Neural progenitor cell (in vitro differentiated cells): ENCODE measurements around the gene TRABD2B. TPM values are rescaled to one million over a fixed set of nuclear protein-coding genes. Genes with fewer than 3 reads are reported as not detected.

Source experiments
- DNase-seq: peaks from one replicate; pipeline ENCODE4 v3.0.0-alpha.2; 2016; ENCODE audit warnings: low spot score
- H2AFZ ChIP-seq: fragments of 200-600 bp; sonication (generic); replicated peaks from 2 replicates; pipeline ENCODE4 v1.6.1; 2016; ENCODE audit warnings: antibody characterized with exemption
- H3F3A ChIP-seq: fragments of 200-600 bp; sonication (generic); 2 replicates; pipeline ENCODE4 v1.6.1; 2016; ENCODE audit warnings: antibody characterized with exemption, low read depth
- H3K27ac ChIP-seq: fragments of 200-600 bp; sonication (generic); 2 replicates; pipeline ENCODE4 v1.5.1; 2016; ENCODE audit warnings: mild to moderate bottlenecking
- H3K27me3 ChIP-seq: fragments of 200-600 bp; sonication (generic); 2 replicates; pipeline ENCODE4 v1.6.1; 2016; ENCODE audit warnings: mild to moderate bottlenecking, moderate library complexity
- H3K36me3 ChIP-seq: fragments of 200-600 bp; sonication (generic); 2 replicates; pipeline ENCODE4 v1.5.1; 2016
- H3K4me1 ChIP-seq: fragments of 200-600 bp; sonication (generic); 2 replicates; pipeline ENCODE4 v1.6.1; 2016; ENCODE audit warnings: mixed run types
- H3K4me2 ChIP-seq: fragments of 200-600 bp; sonication (generic); 2 replicates; pipeline ENCODE4 v1.6.1; 2016
- H3K4me3 ChIP-seq: fragments of 200-600 bp; sonication (generic); 2 replicates; pipeline ENCODE4 v1.5.1; 2016
- H3K79me2 ChIP-seq: fragments of 200-600 bp; sonication (generic); 2 replicates; pipeline ENCODE4 v1.6.1; 2016; ENCODE audit warnings: low read depth
- H3K9ac ChIP-seq: fragments of 200-600 bp; sonication (generic); 2 replicates; pipeline ENCODE4 v1.6.1; 2016
- H3K9me3 ChIP-seq: fragments of 200-600 bp; sonication (generic); 2 replicates; pipeline ENCODE4 v1.5.1; 2016; ENCODE audit warnings: low read depth
- H4K20me1 ChIP-seq: fragments of 200-600 bp; sonication (generic); 2 replicates; pipeline ENCODE4 v1.6.1; 2016; ENCODE audit warnings: low read depth
- H3K27ac Mint-ChIP-seq: 3 replicates; pipeline ENCODE4 v1.8.0; 2021; ENCODE audit warnings: mixed read lengths
- H3K27me3 Mint-ChIP-seq: 2 replicates; pipeline ENCODE4 v1.8.0; 2022; ENCODE audit warnings: low read depth, mild to moderate bottlenecking, inconsistent platforms, moderate library complexity, mixed read lengths; ENCODE audit not compliant: insufficient read depth
- H3K36me3 Mint-ChIP-seq: 3 replicates; pipeline ENCODE4 v1.8.0; 2021; ENCODE audit warnings: mixed read lengths
- H3K4me1 Mint-ChIP-seq: 3 replicates; pipeline ENCODE4 v1.8.0; 2021; ENCODE audit warnings: mixed read lengths
- H3K4me3 Mint-ChIP-seq: 3 replicates; pipeline ENCODE4 v1.8.0; 2021; ENCODE audit warnings: mild to moderate bottlenecking, moderate library complexity, mixed read lengths
- H3K9me3 Mint-ChIP-seq: 3 replicates; pipeline ENCODE4 v1.8.0; 2020; ENCODE audit warnings: mixed read lengths
- EZH2 ChIP-seq: fragments of 200-600 bp; sonication (generic); IDR thresholded peaks from 2 replicates; pipeline ENCODE4 v1.6.1; 2017; ENCODE audit warnings: antibody characterized with exemption, mild to moderate bottlenecking, moderate library complexity
- EZH2phosphoT487 ChIP-seq: fragments of 200-600 bp; sonication (generic); IDR thresholded peaks from 2 replicates; pipeline ENCODE4 v1.6.1; 2017; ENCODE audit warnings: antibody characterized with exemption
- total RNA-seq: library from RNA; depleted of rRNA; stranded (reverse); fragments of >200 nt; gene quantifications from 2 replicates; pipeline ENCODE4 v1.2.3, GENCODE V29; 2015; ENCODE audit warnings: low replicate concordance
- TF ChIP-seq, protein P1 (sequence below): fragments of 200-600 bp; sonication (generic); IDR thresholded peaks from 2 replicates; pipeline ENCODE4 v1.5.1; 2017; ENCODE audit warnings: antibody characterized with exemption, mild to moderate bottlenecking

Gene TRABD2B
- total RNA-seq, 1 donor from 2014 or later, result 0.09 TPM

DNA sequence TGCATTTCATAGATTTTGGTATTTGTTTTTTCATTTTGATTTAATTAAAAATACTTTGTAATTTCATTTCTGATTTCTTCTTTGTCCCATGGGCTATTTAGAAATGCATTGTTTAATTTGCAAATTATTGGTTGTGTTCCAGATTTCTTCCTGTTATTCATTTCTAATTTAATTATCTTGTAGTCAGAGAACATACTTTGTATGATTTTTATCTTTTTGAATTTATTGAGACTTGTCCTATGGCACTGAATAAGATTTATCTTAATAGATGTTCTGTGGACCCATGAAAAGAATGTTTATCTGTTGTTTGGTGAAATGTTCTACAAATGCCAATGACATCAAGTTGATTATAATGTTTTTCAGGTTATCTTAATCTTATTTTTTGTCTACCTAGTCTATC lies 16.1 kb upstream of the TRABD2B start:
- no peak overlapping the region for H3K4me2 ChIP-seq
- peaks cover 5% of the 10 kb centered on the region for H3K27me3 Mint-ChIP-seq

DNA sequence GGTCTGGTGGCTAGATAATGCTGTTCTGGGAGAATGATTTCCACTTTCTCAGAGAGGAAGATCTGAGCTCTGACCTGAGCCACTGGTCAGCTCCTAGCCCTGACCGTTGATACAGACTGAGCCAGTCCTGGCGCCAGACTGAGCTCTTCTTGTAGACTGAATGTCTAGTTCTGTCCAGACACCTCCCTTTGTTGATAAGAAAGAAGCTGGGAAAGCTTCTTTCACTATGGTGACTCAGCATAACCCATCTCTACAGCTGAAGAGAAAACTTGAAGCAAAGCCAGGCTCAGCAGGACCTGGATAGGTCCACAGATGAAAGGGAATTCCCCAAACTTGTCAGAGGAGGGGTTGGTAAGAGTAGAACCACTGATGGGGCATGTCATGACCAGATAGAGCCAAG lies 9.9 kb upstream of the TRABD2B start:
- no peak overlapping the region for H2AFZ ChIP-seq
- H3K27ac ChIP-seq, result no peak overlapping the region
- peaks cover 4% of the 10 kb centered on the region for H3K4me1 ChIP-seq
- no peaks in the 10 kb centered on the region for H3K36me3 ChIP-seq
- Mint-ChIP-seq H3K4me1 (peaks cover 14% of the 10 kb centered on the region), H3K36me3 (no peaks in the 10 kb centered on the region), H3K27ac (no peak overlapping the region), H3K27me3 (peaks cover 6% of the 10 kb centered on the region), H3K4me3 (no peak overlapping the region), H3K9me3 (no peaks in the 10 kb centered on the region)
- no peak overlapping the region for H3K4me2 ChIP-seq
- H3K9ac ChIP-seq, result no peak overlapping the region
- H3K9me3 ChIP-seq, result no peaks in the 10 kb centered on the region
- H3K27me3 ChIP-seq, result peaks cover 22% of the 10 kb centered on the region
- peaks cover 4% of the 10 kb centered on the region for H4K20me1 ChIP-seq
- H3K4me3 ChIP-seq, result no peak overlapping the region
- no peak for DNase-seq
- H3F3A ChIP-seq, result peaks cover 6% of the 10 kb centered on the region
- H3K79me2 ChIP-seq, result no peaks in the 10 kb centered on the region
- TF ChIP-seq, protein P1, sequence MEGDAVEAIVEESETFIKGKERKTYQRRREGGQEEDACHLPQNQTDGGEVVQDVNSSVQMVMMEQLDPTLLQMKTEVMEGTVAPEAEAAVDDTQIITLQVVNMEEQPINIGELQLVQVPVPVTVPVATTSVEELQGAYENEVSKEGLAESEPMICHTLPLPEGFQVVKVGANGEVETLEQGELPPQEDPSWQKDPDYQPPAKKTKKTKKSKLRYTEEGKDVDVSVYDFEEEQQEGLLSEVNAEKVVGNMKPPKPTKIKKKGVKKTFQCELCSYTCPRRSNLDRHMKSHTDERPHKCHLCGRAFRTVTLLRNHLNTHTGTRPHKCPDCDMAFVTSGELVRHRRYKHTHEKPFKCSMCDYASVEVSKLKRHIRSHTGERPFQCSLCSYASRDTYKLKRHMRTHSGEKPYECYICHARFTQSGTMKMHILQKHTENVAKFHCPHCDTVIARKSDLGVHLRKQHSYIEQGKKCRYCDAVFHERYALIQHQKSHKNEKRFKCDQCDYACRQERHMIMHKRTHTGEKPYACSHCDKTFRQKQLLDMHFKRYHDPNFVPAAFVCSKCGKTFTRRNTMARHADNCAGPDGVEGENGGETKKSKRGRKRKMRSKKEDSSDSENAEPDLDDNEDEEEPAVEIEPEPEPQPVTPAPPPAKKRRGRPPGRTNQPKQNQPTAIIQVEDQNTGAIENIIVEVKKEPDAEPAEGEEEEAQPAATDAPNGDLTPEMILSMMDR, result no peak
- TF ChIP-seq EZH2 (no peak), EZH2phosphoT487 (no peak)

More for the DNA sequence above, 16.1 kb upstream of the TRABD2B start:
- no peak for DNase-seq
- Histone ChIP-seq H3K4me1 (no peaks in the 10 kb centered on the region), H3K9me3 (no peaks in the 10 kb centered on the region), H3K36me3 (no peaks in the 10 kb centered on the region), H3K79me2 (no peaks in the 10 kb centered on the region), H3F3A (no peaks in the 10 kb centered on the region), H3K9ac (no peak overlapping the region), H3K27me3 (peaks cover 36% of the 10 kb centered on the region), H4K20me1 (no peaks in the 10 kb centered on the region), H2AFZ (no peak overlapping the region), H3K27ac (no peak overlapping the region), H3K4me3 (no peak overlapping the region)
- H3K9me3 Mint-ChIP-seq, result no peaks in the 10 kb centered on the region
- TF ChIP-seq, protein P1, result no peak
- TF ChIP-seq EZH2 (no peak), EZH2phosphoT487 (no peak)
- no peak overlapping the region for H3K4me3 Mint-ChIP-seq
- H3K4me1 Mint-ChIP-seq, result no peaks in the 10 kb centered on the region
- H3K27ac Mint-ChIP-seq, result no peak overlapping the region
- no peaks in the 10 kb centered on the region for H3K36me3 Mint-ChIP-seq

DNA sequence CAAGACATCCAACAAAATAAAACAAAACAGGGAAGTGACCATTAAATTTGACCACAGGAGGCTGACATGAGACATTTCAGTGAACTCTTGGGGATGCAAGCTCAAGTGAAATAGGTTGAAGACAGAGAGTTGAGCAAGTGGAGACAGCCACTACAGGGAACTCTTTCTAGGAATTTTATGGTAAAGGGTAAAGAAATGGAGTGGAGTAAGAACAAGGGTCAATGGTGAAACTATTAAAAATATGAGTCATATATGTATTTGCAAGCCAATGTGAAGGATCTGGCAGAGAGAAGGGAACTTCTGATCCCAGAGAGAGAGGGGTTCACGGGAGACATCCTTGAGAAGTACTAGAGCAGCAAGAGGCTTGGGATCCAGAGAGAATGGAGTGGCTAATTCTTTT lies 9.1 kb upstream of the TRABD2B start:
- Mint-ChIP-seq H3K27ac (no peak overlapping the region), H3K9me3 (no peaks in the 10 kb centered on the region), H3K4me1 (peaks cover 19% of the 10 kb centered on the region), H3K27me3 (peaks cover 4% of the 10 kb centered on the region), H3K36me3 (no peaks in the 10 kb centered on the region), H3K4me3 (no peak overlapping the region)
- Histone ChIP-seq H4K20me1 (peaks cover 5% of the 10 kb centered on the region), H3K36me3 (no peaks in the 10 kb centered on the region), H2AFZ (no peak overlapping the region), H3K4me1 (peaks cover 12% of the 10 kb centered on the region), H3K9me3 (no peaks in the 10 kb centered on the region), H3K9ac (no peak overlapping the region), H3F3A (peaks cover 13% of the 10 kb centered on the region), H3K27ac (no peak overlapping the region), H3K79me2 (no peaks in the 10 kb centered on the region), H3K4me2 (no peak overlapping the region), H3K27me3 (peaks cover 19% of the 10 kb centered on the region), H3K4me3 (no peak overlapping the region)
- no peak for DNase-seq
- no peak for TF ChIP-seq EZH2phosphoT487
- TF ChIP-seq, protein P1, result no peak
- TF ChIP-seq EZH2, result no peak
